ENCODE measurements around the gene MYO15B.

DNA sequence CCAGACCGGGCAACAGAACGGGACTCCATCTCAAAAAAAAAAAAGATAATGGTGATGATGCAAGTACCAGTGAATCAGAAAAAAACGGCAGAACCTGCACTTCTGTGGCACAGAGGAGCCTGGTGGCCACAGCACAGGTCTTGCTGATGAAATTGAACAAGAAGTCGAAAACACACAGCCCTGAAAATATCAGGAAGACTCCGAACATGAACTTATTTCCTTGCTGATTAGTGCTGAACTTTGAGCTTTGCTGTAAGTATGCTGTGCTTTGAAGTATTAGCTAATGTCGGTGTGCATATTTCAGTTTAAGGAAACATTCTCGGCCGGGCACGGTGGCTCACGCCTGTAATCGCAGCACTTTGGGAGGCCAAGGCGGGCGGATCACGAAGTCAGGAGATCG is 10.9 kb upstream of the MYO15B start:
- TF ChIP-seq, protein P1, sequence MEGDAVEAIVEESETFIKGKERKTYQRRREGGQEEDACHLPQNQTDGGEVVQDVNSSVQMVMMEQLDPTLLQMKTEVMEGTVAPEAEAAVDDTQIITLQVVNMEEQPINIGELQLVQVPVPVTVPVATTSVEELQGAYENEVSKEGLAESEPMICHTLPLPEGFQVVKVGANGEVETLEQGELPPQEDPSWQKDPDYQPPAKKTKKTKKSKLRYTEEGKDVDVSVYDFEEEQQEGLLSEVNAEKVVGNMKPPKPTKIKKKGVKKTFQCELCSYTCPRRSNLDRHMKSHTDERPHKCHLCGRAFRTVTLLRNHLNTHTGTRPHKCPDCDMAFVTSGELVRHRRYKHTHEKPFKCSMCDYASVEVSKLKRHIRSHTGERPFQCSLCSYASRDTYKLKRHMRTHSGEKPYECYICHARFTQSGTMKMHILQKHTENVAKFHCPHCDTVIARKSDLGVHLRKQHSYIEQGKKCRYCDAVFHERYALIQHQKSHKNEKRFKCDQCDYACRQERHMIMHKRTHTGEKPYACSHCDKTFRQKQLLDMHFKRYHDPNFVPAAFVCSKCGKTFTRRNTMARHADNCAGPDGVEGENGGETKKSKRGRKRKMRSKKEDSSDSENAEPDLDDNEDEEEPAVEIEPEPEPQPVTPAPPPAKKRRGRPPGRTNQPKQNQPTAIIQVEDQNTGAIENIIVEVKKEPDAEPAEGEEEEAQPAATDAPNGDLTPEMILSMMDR (IDR thresholded peaks at IDR 0.05), result no peak
- no peak for TF ChIP-seq POLR2A (IDR thresholded peaks at IDR 0.05)

Measured in adrenal gland (tissue), 5 donors.